GM21360 (cell line): Measurements from ENCODE around the gene ZCCHC7.
"Not testable (repeated sequence)": the region's sequence is repeated elsewhere in the genome, so short reads cannot be mapped to it uniquely, and the experiment has no call there.

ENCODE experiments used
- ATAC-seq: cut with Tn5 transposase; IDR thresholded peaks from one replicate; pipeline ENCODE4 v1.9.1; 2021; ENCODE audit warnings: mild to moderate bottlenecking, moderate library complexity; ENCODE audit not compliant: unreplicated experiment

Gene ZCCHC7

DNA sequence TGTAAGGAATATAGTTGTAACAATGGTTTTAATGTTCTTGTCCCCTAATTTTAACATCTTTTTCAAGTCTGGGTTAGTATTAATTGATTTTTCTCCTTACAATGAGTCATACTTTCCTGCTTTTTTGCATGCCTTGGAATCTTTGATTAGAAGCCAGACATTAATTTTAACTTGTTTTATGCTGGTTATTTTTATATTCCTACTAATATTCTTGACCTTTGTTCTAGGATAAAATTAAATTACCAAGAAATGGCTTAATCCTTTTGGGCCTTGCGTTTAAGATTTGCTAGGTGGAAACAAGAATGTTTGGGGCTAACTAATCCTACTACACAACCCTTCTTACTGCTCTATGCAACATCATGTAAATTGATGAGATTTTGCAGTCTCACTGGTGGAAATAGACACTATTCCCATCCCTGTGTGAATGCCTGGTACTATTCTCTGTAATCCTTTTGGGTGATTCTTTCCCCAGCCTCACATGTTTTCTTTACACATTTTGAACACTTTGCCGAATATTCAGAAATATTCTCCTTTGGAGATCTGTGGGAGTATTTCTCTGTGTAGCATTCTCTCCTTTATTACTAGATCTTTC, 47.2 kb downstream of the ZCCHC7 start:
- no peak for ATAC-seq

DNA sequence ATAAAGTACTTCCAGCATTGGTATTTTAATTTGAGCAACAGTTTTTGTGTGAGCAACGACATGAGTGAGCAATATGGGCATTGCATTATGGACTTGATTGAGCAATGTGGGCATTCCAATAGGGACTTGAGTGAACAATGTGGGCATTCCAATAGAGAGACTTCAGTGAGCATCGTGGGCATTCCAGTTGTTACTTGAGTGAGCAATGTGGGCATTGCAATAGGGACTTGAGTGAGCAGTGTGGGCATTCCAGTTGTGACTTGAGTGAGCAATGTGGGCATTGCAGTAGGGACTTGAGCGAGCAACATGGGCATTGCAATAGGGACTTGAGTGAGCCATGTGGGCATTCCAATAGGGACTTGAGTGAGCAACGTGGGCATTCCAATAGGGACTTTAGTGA, 52.2 kb downstream of the ZCCHC7 start:
- ATAC-seq = no peak

DNA sequence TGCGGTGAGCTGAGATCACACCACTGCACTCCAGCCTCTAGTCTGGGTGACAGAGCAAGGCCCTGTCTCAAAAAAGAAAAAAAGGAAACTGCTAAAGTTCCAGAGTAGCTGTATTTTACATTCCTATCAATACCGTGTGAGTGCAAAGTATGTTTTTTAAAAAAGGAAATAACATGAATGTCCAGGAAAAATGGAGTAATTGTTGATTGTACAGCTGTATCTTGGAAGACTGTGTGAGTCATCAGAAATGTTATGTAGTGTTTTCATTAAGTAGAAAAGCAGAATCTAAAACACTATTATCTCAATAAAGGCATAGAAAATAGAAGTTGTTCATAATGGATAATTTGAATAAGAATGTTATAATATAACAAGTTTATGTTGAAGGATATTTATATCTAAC, 53.9 kb downstream of the ZCCHC7 start:
- no peak for ATAC-seq

DNA sequence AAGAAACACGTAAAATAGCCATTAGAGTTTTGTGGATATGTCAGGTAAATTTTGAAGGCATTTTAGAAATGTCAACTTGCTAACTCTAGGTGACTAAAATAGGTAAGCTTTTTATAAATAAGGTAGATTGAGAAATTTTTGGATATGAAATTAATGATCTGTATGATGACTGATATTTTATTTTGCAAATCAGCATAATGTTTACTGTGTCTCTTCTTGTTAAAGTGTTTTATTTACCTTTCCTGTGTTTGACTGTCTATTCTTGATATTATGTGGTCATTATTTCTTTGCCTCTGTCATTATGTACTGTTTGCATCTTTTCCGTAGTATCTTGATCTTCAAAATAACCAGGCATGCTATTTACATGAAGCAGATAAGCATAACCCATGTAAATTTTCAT, 58.4 kb downstream of the ZCCHC7 start:
- no peak for ATAC-seq

DNA sequence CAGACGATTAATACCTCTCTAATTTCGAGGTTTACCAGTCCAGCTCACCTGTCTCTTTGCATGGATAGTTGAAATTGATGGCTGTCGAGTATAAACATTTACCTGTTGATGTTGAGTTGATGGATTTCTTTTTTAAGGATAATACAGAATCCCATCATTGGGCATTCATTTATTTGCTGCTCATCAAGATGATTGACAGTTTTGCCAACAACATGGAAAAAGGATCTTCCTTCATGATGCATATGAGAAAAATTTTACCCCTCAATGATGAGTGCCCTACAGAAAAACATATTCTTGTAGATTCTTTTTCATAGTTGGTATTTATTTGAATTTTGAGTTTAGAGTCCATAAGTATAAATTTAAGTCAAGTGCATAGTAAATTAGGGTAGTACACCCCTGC, 59.2 kb downstream of the ZCCHC7 start:
- no peak for ATAC-seq

DNA sequence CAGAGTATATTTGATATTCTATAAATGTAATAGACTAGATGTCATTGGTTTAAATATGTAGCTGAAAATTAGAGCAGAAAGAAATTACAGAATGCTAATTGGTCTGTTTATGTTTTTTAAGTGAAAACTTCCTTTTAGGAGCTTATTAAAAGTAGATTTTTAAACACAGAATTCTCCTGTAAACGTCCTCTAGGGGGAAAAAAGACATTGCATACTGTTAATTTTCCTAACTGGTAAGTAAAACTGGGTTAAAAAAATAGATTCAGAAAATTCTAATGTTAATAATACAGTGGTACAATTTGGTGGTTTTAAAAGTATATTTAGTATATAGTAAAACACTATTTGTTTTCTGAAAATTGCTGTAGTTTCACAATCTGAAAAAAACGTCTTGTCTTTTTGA, 59.8 kb downstream of the ZCCHC7 start:
- ATAC-seq = no peak

DNA sequence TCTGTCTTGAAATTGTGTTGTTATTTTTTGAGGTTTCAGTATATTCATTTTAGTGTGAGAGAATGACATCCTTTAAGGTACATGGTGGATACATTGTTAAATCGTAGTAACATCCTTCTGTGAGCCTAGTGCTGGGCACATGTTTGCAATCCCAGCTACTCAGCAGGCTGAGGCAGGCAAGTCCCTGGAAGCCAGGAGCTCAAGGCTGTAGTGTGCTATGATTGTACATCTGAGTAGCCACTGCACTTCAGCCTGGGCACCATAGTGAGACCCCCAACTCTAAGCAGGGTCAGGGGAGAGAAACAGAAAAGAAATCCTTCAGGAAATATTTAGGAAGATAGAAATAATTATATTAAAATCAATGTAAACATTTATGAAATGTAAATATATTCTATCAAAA, 62.3 kb downstream of the ZCCHC7 start:
- ATAC-seq = no peak

DNA sequence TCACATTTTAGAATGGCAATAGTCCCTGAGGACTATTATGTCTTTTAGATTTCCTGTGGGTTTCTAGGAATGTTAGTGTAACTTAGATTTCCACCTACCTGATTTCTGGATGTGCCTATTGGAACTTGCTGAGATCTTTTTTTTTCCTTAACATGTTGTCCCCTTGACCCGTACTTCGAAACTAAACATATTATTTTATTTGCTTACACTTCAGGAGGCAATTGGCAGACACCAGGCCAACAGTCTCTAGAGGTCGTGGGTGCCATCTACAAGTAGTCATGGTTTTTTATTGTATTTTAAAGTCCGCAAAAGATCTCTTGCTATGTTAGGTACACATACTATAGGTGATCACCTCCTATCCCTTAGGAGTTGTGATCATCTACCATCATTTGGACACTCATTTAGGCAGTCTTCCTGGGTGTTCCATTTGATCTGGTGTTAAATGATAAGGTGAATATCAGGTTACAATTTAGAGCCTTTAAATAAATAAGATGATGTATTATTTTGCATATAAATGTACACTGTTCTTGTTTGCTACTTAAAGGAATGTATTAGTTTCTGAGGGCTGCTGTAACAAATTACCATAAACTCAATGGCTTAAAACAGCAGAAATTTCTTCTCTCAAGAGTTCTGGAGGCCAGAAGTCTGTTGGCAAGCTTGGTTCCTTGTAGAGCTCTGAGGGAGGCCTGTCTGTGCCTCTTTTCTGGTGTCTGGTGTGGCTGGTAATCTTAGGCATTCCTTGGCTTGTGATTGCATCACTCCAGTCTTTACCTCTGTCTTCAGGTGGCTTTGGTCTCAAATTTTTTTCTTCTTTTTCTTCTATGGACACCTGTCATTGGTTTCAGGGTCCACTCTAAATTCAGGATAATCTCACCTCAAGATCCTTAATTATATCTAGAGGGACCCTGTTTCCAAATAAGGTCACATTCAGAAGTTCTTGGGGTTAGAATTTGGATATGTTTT, 64.8 kb downstream of the ZCCHC7 start:
- no peak for ATAC-seq

DNA sequence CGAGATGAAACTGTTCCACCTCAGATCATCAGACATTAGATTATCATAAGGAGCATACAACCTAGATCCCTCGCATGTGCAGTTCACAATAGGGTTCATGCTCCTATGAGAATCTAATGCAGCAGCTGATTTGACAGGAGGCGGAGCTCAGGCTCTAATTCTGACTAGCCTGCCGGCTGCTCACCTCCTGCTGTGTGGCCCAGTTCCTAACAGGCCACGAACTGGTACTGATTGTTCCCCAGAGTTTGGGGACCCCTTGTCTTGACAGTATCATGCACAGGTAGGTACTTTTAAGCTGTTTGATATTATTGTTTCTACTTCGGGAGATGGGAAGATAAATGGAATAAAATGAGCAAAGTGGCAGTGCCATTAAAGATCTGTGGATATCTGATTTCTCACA, 66.9 kb downstream of the ZCCHC7 start:
- ATAC-seq = peak; percentile 42

DNA sequence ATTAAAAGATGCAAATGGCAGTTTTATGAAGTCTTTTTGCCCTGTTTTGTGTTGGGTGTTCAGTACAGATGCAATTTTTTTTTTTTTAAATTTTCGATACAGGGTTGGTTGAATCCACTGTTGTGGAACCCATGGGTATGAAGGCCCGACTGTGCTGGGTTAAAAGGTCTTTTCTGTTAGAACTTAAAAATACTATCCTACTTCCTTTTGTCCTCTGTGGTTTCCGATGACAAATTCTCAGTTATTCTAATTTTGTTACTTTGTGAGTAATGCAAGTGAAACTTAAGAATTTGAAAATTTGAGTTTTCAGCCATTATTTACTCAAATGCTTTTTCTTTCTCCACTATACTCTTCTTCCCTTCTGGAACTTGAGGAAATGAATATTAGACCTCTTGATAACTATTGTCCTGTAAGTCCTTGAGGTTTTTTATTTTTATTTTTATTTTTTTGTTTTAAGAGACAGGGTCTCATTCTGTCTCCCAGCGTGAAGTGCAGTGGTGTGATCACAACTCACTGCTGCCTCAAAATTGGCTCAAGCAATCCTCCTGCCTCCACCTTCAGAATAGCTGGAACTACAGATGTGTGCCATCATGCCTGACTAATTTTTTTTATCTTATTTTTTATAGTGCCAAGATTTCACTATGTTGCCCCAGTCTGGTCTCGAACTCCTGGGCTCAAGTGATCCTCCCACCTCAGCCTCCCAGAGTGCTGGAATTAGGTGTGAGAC, 67.5 kb downstream of the ZCCHC7 start:
- ATAC-seq = peak; percentile 65

DNA sequence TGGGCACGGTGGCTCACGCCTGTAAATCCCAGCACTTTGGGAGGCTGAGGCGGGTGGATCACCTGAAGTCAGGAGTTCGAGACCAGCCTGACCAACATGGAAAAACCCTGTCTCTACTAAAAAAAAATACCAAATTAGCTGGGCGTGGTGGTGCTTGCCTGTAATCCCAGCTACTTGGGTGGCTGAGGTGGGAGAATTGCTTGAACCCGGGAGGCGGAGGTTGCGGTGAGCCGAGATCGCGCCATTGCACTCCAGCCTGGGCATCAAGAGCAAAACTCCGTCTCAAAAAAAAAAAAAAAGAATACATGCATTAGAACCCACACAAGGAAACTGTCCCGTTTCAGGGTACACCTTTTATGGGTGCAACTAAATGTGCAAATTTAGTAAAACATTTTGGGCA, 70.4 kb downstream of the ZCCHC7 start:
- ATAC-seq = not testable (repeated sequence)

DNA sequence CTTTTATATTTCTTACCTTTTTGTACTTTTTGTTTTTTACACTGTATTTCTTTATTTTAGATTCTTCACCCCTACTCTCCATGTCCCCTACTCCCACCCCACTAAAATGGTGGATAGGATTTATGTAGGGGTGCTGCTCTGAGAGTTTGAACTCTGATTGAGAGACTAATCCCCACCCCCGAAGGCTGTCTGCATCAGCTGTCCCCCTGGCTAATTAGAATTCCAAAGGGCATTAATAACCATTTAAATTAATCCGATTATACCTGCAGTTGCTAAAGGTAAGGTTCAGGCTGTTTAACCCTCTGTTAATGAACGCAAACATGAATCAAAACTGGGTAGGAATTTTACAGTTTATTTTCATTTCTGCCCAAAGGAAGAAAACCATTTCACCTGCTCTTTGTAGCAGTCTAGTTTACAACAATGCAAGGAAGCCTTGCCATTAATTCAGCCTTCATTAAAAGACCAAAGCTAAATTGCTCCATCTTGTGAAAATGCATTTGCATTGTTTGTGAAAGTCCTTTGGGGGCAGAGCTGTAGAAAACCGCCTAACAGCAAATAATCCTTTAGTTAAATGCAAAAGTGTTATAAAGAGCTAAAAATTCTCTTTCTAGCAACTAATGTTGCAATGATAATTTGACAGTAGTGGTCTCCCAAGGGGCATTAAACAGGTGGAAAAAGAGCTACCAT, 71.2 kb downstream of the ZCCHC7 start:
- ATAC-seq = no peak

DNA sequence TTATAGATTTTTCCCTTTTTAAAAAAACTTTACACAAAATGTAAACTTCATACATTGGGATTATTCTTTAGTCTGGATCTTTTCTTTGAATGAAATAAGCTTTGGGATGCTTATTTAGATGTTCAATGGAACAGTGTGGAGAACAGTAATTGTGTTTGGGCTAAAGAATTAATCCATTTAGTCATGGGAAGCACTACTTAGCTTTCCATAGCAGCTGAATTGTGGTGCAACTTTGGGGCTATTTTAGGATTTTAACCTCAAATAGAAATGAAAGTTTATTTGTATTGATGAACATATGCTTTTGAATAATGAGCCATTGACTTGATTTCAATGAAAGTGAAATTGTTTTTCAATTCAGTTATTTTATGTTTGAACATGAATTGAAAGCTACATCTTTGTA, 72.4 kb downstream of the ZCCHC7 start:
- no peak for ATAC-seq

DNA sequence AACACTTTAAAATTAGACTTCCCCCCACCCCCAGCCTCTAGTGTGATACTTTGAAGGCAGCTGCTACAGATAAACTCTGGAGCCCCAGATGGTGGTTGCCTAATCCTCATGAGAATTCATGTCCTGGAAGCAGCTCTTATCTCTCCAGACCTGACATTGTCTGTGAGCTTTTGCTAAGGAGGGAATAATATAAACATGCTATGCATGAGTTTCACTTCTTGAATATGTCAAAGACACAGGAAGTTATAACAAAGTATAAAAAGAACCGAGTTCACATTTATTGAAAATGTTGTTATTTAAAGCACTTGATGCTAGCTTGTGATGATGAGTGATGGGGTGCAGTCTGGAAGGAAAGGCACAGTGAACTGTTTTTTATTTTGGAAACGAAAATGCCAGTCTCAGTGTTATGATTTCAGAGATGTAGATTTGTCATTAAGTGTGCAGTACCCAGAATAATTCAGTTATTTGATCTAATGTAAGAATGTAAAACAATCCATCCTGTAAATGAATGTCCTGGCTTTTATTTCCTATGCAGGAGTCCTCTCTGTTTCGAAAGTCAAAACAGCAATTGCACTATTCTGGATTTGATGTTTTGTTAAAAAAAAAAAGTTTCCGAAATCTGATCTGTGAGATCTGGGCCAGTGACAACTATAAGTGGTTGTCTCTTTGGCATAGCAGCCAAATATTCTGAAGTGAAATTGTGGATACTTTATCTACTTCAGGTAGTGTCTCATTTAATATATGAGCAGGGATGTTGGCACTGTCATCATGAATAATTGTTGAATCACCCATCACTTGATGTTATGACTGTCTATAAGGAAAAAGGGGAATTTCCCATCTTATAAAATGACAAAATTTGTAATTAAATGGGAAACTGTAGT, 77.0 kb downstream of the ZCCHC7 start:
- peak; percentile 58 for ATAC-seq

DNA sequence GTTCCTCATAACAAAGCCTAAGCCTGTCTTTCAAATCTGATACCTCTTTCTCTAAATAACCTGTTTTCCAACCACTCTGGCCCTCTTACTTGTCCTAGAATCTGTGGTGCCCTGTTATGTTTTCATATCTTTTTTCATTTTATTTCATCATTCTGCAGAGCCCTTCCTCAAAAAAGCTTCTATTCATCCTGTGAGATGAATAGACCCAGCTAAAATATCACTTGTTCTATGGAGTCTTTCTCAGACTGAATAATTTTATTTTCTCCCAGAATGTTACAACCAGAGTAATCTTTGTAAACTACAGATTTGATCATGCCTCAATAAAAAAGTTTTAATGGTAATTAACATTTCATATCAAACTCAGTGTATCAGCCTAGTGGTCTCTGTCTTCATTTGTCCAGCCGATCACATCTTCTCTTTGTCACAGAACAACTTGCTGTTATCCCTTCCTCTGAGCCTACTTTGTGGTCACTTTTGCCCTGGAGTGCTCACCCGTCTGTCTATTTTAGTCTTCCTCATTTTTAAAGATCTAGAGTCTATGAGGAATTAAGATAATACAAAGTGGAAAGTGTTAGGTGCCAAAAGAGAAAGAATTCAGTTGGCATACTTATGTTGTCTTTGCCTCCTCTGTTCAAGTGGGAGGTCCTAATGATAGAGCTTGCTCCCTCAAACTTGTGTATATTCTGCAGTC, 77.8 kb downstream of the ZCCHC7 start:
- no peak for ATAC-seq

DNA sequence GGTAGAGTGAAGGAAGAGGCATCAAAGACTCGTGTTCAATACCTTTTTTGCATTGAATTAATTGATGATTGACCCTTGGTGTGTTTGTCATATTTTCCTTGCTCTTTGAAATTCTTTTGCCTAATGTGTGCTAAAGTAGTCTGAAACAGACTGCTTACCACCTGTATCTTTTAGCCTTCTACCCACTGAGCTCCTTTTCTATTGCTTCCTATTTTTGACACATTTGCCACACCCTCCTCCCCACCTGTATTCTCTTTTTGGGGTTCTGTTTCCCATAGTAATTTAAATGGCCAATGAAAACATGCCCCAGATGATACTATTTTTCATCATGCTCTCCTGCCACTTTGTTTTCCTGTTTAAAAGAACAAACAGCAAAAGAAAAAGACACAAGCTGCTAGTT, 78.5 kb downstream of the ZCCHC7 start:
- no peak for ATAC-seq

DNA sequence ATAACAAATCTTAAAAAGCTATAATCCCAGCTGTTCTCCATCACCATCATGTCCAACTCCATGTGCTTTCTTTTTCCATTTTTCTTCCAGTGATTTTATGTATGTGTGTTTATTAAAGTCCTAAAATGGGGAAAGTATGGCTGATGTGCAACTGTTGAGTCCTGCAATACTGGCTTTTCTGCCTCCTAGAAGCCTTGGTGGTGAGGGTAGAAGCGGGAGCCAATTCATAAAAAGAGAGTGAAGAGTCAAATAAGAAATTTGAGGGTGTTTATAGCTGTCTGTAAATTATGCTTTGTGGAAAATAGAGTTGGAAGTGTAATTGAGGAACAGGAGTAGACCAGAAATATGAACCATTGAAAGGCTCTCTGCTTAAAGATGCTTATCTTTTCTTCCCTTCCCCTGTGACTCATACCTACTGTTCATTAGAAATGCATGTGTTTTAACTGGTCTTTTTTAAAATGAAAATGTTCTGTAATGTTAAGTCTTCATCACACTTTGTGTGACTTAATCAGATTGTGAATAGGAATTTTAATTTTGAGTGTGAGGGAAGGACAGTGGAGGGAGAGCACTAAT, 80.1 kb downstream of the ZCCHC7 start:
- ATAC-seq = no peak

DNA sequence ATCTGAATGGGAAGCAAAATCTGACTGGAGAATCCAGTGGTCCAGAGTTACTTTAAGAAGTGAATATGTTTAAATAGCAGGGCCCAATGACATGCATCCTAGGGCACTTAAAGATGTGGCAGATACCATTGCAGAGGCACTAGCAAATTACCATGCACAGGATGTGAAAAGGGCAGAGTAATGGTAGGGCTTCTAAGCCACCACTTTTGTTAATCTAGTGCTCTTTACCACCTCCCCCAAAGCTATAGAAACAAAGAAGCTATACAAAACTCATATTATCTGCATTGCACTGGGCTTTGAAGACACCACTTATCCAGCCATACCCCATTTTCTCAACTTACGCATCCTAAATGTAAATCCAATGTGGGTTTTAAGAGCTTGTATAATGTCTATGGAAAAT, 81.2 kb downstream of the ZCCHC7 start:
- ATAC-seq = no peak

DNA sequence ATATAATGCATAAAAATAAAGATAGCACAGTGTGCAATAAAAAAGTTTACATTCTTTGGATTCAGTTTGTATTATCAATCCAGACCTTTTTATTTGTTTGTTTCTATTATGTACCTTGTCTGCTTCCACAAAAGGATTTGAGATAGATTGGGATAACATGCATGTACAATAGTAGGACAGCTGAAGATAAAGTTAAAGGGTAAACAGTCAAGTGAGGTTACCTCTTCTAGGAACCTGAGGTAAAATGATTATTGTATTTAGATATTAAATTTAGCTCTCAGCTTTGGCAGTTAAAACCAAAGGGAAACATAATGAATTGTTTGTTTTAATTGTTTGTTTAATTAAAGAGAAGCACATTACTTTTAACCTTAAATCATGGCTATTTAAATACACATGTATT, 81.7 kb downstream of the ZCCHC7 start:
- no peak for ATAC-seq
